SK-N-MC (cell line): Measurements from ENCODE around the gene SHLD1.
"Not testable (repeated sequence)": the region's sequence is repeated elsewhere in the genome, so short reads cannot be mapped to it uniquely, and the experiment has no call there.

Source experiments
- DNase-seq: peaks from one replicate; pipeline ENCODE4 v3.0.0-alpha.2; 2011; ENCODE audit warnings: low read depth, low spot score
- H3K27ac ChIP-seq: fragments of 200-600 bp; sonication (generic); 2 replicates; pipeline ENCODE4 v1.5.1; 2016; ENCODE audit warnings: mixed run types
- H3K36me3 ChIP-seq: fragments of 200-600 bp; sonication (generic); 2 replicates; pipeline ENCODE4 v1.6.1; 2017; ENCODE audit warnings: antibody characterized with exemption, low read length, mixed read lengths; ENCODE audit not compliant: insufficient read depth
- H3K4me3 ChIP-seq: fragments of 200-600 bp; sonication (generic); 2 replicates; pipeline ENCODE4 v1.5.1; 2016
- H3K9ac ChIP-seq: fragments of 200-600 bp; sonication (generic); 2 replicates; pipeline ENCODE4 v1.8.0; 2017; ENCODE audit warnings: mixed run types, mixed read lengths; ENCODE audit not compliant: insufficient read length
- H3K9me3 ChIP-seq: fragments of 200-600 bp; sonication (generic); 2 replicates; pipeline ENCODE4 v1.6.1; 2017; ENCODE audit warnings: low read depth, mild to moderate bottlenecking, antibody characterized with exemption, low read length, moderate library complexity, mixed read lengths
- EZH2 ChIP-seq: fragments of 200-600 bp; sonication (generic); IDR thresholded peaks from one replicate; pipeline ENCODE4 v1.6.1; 2017; ENCODE audit warnings: antibody characterized with exemption
- FOXP2 ChIP-seq: optimal IDR thresholded peaks from 2 replicates; pipeline ENCODE3; 2011; ENCODE audit warnings: mild to moderate bottlenecking, moderate library complexity; ENCODE audit not compliant: insufficient read depth; ENCODE audit errors: extremely low read length, control extremely low read depth
- POLR2AphosphoS5 ChIP-seq: IDR thresholded peaks from 2 replicates; pipeline ENCODE4 v1.6.1; 2012; ENCODE audit warnings: mild to moderate bottlenecking, low read depth, low read length, borderline replicate concordance

Gene SHLD1

GRCh38 chr20:5730131-5730530 is 20.1 kb upstream of the SHLD1 start:
- no peaks in the 10 kb centered on the region for H3K9me3 ChIP-seq
- no peak overlapping the region for H3K27ac ChIP-seq
- no peak overlapping the region for H3K4me3 ChIP-seq
- TF ChIP-seq FOXP2 (no peak), POLR2AphosphoS5 (no peak), EZH2 (no peak)
- H3K9ac ChIP-seq, result no peak overlapping the region
- no peaks in the 10 kb centered on the region for H3K36me3 ChIP-seq
- DNase-seq, result no peak

GRCh38 chr20:5731753-5732366 is 18.3 kb upstream of the SHLD1 start:
- Histone ChIP-seq H3K36me3 (no peaks in the 10 kb centered on the region), H3K27ac (no peak overlapping the region), H3K9ac (no peak overlapping the region), H3K4me3 (no peak overlapping the region), H3K9me3 (no peaks in the 10 kb centered on the region)
- TF ChIP-seq POLR2AphosphoS5 (no peak), EZH2 (no peak), FOXP2 (no peak)
- no peak for DNase-seq

DNA sequence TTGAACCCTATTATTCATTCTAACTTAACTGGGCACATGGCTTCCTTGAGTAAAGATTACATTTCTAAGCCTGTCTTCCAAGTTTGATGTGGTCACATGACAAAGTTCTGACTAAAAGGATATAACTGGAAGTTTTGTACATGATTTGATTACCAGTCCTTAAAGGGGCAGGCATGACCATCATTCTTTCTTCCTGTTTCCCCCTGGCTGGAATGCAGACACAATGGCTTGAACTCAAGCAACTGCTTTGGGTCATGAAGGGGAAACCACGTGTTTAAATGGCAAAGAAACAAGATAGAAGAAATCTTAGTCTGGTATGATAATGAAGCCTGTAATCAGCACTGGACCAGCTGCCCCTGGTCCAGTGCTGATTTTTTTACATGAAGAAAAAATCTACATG is 15.6 kb upstream of the SHLD1 start:
- H3K9ac ChIP-seq, result no peak overlapping the region
- no peaks in the 10 kb centered on the region for H3K9me3 ChIP-seq
- no peak for DNase-seq
- no peak for TF ChIP-seq EZH2
- no peak for TF ChIP-seq POLR2AphosphoS5
- TF ChIP-seq FOXP2, result no peak
- H3K27ac ChIP-seq, result no peak overlapping the region
- H3K36me3 ChIP-seq, result no peaks in the 10 kb centered on the region
- H3K4me3 ChIP-seq, result no peak overlapping the region

DNA sequence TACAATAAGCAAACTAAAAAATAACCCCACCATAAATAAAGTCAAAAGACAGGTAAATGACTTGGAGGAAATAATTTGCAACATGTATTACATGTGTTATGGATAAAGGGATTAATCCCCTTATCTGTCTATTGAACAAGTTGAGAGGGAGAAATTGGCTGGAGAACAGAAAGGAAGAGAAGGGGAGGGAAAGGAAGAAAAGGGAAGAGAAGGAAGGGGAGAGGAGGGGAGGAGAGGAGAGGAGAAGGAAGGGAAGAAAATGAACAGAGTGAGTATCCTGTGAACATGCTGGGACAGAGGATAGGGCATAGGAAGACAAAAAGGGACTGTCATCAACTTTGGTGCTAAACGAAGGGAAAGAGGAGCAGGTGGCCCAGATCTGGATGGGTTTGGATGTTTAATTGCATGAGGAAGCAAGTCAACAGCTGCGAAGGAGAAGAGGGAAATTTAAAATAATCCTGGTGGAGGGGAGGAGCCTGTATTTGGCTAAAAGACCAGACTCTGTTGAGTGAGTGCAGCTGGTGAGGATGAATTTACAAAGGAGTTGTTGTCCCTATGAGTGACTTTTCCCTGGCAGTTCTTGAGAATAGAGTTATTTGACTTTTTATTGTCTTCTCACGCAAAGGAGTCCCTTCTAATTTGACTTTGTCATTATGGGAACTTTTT is 14.2 kb upstream of the SHLD1 start:
- no peak overlapping the region for H3K27ac ChIP-seq
- H3K9me3 ChIP-seq, result no peaks in the 10 kb centered on the region
- DNase-seq, result no peak
- no peak overlapping the region for H3K9ac ChIP-seq
- H3K4me3 ChIP-seq, result no peak overlapping the region
- no peaks in the 10 kb centered on the region for H3K36me3 ChIP-seq
- TF ChIP-seq EZH2, result no peak
- TF ChIP-seq FOXP2, result no peak
- TF ChIP-seq POLR2AphosphoS5, result no peak

DNA sequence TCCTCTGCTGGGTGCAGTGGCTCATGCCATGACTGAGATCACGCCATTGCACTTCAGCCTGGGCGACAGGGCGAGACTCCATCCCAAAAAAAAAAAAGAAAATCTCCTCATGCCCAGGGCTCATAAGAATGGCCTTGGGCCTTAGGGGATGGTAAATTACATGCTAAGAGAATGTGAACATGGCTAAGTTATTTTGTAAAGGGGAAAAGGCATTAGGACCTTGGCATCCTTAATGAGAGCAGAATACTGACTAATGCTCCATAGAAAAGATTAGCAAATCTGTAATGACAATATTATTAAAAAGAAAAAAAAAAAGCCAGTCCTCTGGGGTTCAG is 12.6 kb upstream of the SHLD1 start:
- no peak for DNase-seq
- Histone ChIP-seq H3K4me3 (peak overlapping the region; percentile 33), H3K27ac (no peak overlapping the region), H3K36me3 (no peaks in the 10 kb centered on the region), H3K9me3 (no peaks in the 10 kb centered on the region), H3K9ac (no peak overlapping the region)
- TF ChIP-seq POLR2AphosphoS5 (no peak), FOXP2 (no peak), EZH2 (no peak)

GRCh38 chr20:5737966-5738365 is 12.2 kb upstream of the SHLD1 start:
- TF ChIP-seq POLR2AphosphoS5 (no peak), FOXP2 (no peak), EZH2 (no peak)
- no peaks in the 10 kb centered on the region for H3K36me3 ChIP-seq
- no peak overlapping the region for H3K9ac ChIP-seq
- no peak overlapping the region for H3K27ac ChIP-seq
- H3K4me3 ChIP-seq, result no peak overlapping the region
- no peak for DNase-seq
- H3K9me3 ChIP-seq, result no peaks in the 10 kb centered on the region

DNA sequence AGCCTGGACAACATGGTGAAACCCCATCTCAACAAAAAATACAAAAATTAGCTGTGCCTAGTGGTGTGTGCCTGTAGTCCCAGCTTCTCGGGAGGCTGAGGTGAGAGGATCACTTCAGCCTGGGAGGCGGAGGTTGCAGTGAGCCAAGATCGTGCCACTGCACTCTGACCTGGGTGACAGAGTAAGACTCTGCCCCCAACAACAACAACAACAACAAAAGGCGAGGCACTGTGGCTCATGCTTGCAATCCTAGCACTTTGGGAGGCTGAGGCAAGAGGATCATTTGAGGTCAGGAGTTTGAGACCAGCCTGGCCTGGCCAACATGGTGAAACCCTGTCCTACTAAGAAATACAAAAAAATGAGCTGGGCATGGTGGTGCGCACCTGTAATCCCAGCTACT is 9.6 kb upstream of the SHLD1 start:
- not testable (repeated sequence) for H3K9me3 ChIP-seq, H3K4me3 ChIP-seq, DNase-seq, H3K9ac ChIP-seq, H3K36me3 ChIP-seq, H3K27ac ChIP-seq

GRCh38 chr20:5741089-5741488 is 9.1 kb upstream of the SHLD1 start:
- TF ChIP-seq FOXP2, result no peak
- TF ChIP-seq POLR2AphosphoS5, result no peak
- no peak for TF ChIP-seq EZH2
- Histone ChIP-seq H3K9ac (no peak overlapping the region), H3K27ac (no peak overlapping the region), H3K36me3 (no peaks in the 10 kb centered on the region), H3K4me3 (no peak overlapping the region), H3K9me3 (no peaks in the 10 kb centered on the region)
- no peak for DNase-seq

DNA sequence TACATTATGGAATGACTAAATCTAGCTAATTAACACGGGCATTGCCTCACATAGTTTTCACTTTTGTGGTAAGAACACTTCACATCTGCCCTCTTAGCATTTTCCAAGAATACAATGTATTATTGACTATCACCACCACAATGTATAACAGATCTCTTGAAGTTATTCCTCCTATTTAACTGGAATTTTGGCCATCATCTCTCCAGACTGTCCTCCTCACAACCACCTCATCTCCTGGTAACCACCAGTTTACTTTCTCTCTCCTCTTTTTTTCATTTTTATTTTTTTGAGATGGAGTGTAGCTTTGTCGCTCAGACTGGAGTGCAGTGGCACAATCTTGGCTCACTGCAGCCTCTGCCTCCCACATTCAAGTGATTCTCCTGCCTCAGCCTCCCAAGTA is 8.2 kb upstream of the SHLD1 start:
- Histone ChIP-seq H3K4me3 (no peak overlapping the region), H3K36me3 (no peaks in the 10 kb centered on the region), H3K9ac (no peak overlapping the region), H3K27ac (no peak overlapping the region), H3K9me3 (no peaks in the 10 kb centered on the region)
- TF ChIP-seq EZH2 (no peak), FOXP2 (no peak)
- no peak for DNase-seq

DNA sequence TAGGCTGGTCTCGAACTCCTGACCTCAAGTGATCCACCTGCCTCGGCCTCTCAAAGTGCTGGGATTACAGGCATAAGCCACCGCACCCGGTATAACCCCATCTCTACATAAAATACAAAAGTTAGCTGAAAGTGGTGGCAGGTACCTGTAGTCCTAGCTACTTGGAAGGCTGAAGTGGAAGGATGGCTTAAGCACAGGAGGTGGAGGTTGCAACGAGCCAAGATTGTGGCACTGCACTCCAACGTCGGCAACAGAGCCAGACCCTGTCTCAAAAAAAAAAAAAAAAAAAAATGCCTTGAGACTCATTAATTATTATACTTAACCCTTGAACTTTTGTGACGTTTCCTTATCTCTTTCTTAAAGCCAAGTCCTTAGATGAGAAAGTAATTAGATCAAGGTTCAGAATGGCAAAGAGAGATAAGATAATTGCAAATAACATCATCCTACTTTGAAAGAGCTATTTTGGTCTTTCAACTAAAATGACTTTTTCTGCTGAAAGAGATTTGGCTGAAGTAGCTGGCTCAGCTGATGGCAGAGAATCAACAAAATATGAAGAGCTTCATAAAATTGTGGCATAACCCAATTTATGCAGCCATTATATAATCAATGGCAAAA is 4.7 kb upstream of the SHLD1 start:
- Histone ChIP-seq H3K9ac (no peak overlapping the region), H3K27ac (no peak overlapping the region), H3K36me3 (no peaks in the 10 kb centered on the region), H3K9me3 (no peaks in the 10 kb centered on the region), H3K4me3 (no peak overlapping the region)
- no peak for DNase-seq
- no peak for TF ChIP-seq POLR2AphosphoS5
- TF ChIP-seq FOXP2, result no peak
- no peak for TF ChIP-seq EZH2
